ENCODE results near the gene TXLNA. TPM values are rescaled to one million over a fixed set of nuclear protein-coding genes. Genes with fewer than 3 reads are reported as not detected.

The TXLNA gene
- total RNA-seq, 1 experiment from 2014 or later: 101 TPM

DNA sequence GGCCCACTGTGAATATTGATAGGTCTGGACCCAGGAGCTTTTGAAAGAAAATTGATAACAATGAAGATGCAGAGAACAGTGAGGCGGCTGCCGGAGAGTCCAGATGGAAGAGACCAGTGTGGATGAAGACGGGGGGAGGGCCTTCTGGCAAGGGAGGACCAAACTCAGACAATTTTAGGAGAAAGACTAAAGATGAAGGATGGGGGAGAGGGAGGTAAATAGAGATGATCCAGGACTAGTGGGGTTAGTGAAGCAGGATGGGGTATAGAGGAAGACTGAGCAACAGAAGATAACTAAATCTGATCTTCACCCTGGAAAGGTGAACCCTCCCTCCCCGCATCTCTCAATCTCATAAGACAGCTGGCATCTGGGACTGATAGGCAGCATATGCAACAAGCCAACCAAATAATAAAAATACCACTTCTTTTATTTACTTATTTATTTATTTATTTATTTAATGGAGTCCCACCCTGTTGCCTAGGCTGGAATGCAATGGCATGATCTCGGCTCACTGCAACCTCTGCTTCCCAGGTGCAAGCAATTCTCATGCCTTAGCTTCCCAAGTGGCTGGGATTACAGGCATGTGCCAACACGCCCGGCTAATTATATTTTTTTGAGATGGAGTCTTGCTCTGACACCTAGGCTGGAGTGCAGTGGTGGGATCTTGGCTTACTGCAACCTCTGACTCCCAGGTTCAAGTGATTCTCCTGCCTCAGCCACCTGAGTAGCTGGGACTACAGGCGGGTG is 53.3 kb downstream of the TXLNA start:
- no peak for DNase-seq (ENCODE audit: low read depth in 1 of 2, low spot score in 2 of 2)
- Histone ChIP-seq H3K4me1 (replicated peaks) (peaks cover 25% of the 10 kb centered on the region), H3K27ac (no peak overlapping the region), H3K9me3 (replicated peaks) (no peaks in the 10 kb centered on the region), H3K27me3 (replicated peaks) (no peaks in the 10 kb centered on the region), H3K36me3 (peaks cover 64% of the 10 kb centered on the region), H3K4me3 (no peak overlapping the region)

DNA sequence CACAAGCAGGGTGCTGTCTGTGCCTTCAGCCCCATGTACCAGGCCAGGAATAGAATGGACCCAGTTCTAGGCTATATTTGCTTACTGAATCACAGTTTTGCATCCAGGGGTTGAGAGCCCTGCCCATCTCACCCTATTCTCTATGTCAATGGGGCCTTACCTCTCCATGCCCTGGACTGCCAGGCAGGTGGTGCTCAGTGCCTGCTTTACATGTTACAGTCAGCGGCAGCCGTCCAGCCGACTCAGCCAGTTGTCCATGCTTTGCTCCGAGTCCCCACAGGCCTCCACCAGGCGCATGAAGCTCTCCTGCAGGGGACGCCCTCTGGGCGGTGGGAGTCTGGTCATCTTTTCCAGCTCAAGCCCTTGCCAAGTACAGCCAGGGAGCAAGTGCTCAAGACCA is 55.3 kb downstream of the TXLNA start:
- Histone ChIP-seq H3K9me3 (replicated peaks) (no peaks in the 10 kb centered on the region), H3K4me1 (replicated peaks) (peaks cover 27% of the 10 kb centered on the region), H3K36me3 (peaks cover 44% of the 10 kb centered on the region), H3K27me3 (replicated peaks) (no peaks in the 10 kb centered on the region), H3K4me3 (no peak overlapping the region), H3K27ac (peak overlapping the region; percentile 88)
- no peak for DNase-seq (ENCODE audit: low read depth in 1 of 2, low spot score in 2 of 2)

DNA sequence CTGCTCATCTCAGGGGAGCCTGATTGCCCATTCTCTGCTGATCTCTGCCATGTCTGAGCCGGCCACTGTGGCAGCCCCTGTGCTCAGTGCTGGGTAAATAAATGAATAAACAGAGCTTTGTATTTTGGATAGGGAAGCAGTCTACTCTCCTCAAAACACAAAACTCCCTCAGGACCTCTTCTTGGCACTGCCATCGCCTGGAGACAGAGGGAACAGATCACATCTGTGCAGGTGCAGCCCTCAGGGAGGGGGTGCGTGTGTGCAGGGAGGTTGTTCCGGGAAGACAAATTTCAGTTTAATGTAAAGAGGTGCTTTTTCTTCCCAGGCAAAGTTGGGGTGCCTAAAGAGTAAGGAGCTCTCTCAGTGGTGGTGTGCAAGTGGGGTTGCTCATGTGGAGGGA is 59.9 kb downstream of the TXLNA start:
- Histone ChIP-seq H3K9me3 (replicated peaks) (no peaks in the 10 kb centered on the region), H3K27ac (no peak overlapping the region), H3K4me1 (replicated peaks) (peaks cover 56% of the 10 kb centered on the region)

DNA sequence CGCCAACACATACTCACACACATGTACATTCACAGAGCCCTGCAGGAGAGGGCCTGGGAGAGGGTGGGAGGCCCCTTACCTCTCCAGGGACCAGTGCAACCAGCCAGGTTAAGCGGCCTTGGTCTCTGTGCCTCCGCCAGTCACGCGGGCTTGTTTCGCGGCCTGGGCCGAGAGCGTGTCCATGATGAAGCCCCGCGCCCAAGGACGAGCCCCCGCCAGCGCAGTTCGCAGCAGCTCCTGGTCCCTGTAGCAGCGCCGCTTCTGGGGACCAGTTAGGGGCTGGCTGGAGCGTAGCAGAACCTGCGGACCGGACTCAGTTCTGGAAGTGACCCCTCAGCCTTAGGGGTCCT is 60.3 kb downstream of the TXLNA start:
- H3K4me3 ChIP-seq: peak overlapping the region; percentile 47
- no peaks in the 10 kb centered on the region for H3K27me3 ChIP-seq (replicated peaks)
- no peak for DNase-seq (ENCODE audit: low read depth in 1 of 2, low spot score in 2 of 2)
- no peaks in the 10 kb centered on the region for H3K9me3 ChIP-seq (replicated peaks)
- peaks cover 3% of the 10 kb centered on the region for H3K36me3 ChIP-seq
- H3K27ac ChIP-seq: no peak overlapping the region
- H3K4me1 ChIP-seq (replicated peaks): peaks cover 52% of the 10 kb centered on the region

More for the DNA sequence above, 59.9 kb downstream of the TXLNA start:
- Histone ChIP-seq H3K4me3 (no peak overlapping the region), H3K27me3 (replicated peaks) (no peaks in the 10 kb centered on the region), H3K36me3 (peaks cover 8% of the 10 kb centered on the region)
- no peak for DNase-seq (ENCODE audit: low read depth in 1 of 2, low spot score in 2 of 2)

DNA sequence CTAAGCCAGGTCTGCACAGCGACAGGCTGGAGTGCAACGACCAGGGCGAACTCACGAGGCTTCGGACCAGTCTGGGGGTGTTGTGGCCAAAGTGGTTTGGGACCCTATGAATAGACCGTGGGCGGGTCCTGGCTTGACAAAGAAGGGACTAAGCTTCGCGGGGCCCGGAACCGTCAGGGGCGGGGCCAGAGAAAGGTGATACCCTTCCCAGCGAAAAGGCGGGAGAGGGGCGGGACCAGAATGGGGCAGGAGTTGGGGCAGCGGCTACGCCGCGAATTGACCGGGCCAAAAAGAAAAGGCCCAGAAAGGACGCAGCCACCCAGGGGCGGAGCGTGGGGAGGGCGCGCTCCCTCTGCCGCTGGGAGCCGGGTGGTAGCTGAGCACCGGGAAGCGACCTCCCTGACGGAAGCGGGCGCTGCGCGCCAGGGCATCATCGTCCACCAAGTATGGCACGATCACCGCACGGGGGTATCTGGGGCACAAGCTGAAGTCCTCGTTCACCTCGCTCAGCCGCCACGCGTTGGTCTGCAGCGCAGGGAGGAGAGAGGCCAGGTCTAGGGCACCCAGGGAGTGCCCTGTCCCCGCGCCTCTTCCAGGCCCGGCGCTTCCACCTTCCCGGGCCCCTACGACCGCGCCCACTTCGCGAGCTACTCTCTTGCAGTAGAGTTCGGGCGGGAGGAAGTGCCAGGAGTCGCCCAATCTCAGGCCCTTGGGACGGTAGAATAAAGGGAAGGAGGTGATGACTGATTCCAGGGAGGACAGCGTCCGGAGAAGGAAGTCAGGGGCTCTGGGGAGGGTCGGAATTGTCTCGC is 60.9 kb downstream of the TXLNA start:
- DNase-seq (ENCODE audit: low read depth in 1 of 2, low spot score in 2 of 2): peak; percentile 77 to 79
- Histone ChIP-seq H3K27me3 (replicated peaks) (no peaks in the 10 kb centered on the region), H3K4me1 (replicated peaks) (peaks cover 46% of the 10 kb centered on the region), H3K9me3 (replicated peaks) (no peaks in the 10 kb centered on the region), H3K4me3 (peak overlapping the region; percentile 47), H3K36me3 (no peaks in the 10 kb centered on the region; the same call in 1 of the 2 replicates), H3K27ac (peak overlapping the region; percentile 32)

DNA sequence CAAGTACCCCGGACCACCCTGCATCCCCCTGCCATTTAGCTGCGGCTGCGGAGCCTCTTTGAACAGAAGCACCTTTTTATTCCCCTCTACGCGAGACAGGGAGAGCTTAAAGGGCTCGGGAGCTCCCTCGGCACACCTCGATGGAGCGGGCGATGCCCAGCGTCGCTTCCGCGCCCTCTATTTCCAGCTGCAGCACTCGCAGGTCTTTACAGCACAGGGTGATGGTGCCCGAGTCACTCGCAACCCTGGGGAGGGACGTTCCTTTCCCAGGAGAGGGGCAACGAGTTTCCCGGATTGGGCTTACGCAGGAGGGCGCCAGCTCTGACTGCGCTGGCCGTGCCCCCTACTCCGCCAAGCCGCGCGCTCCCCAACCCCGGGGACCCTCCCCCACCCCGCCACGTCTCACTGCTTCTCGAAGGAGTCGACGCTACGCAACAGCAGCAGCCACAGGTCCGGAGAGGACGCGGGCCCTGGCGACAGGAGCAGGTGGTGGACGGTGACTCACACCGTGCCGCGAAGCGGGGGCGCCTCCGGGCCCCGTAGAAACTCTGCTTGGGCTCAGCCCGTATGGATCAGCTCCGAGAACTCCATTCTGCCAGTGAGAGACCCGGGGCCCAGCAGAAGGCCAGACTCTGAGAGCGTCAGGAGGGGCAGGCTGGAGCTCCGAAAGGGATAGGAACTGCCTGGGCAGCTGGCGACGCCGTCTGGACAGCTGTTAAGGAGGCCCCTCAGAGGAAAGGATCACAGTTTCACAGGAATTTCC is 61.7 kb downstream of the TXLNA start:
- H3K9me3 ChIP-seq (replicated peaks): no peaks in the 10 kb centered on the region
- peak overlapping the region; percentile 32; the same call in 1 of the 2 replicates for H3K27ac ChIP-seq
- H3K4me3 ChIP-seq: peak overlapping the region; percentile 47
- DNase-seq (ENCODE audit: low read depth in 1 of 2, low spot score in 2 of 2): peak; percentile 47 to 63
- no peaks in the 10 kb centered on the region for H3K27me3 ChIP-seq (replicated peaks)
- no peaks in the 10 kb centered on the region; the same call in 1 of the 2 replicates for H3K36me3 ChIP-seq
- H3K4me1 ChIP-seq (replicated peaks): peaks cover 40% of the 10 kb centered on the region

DNA sequence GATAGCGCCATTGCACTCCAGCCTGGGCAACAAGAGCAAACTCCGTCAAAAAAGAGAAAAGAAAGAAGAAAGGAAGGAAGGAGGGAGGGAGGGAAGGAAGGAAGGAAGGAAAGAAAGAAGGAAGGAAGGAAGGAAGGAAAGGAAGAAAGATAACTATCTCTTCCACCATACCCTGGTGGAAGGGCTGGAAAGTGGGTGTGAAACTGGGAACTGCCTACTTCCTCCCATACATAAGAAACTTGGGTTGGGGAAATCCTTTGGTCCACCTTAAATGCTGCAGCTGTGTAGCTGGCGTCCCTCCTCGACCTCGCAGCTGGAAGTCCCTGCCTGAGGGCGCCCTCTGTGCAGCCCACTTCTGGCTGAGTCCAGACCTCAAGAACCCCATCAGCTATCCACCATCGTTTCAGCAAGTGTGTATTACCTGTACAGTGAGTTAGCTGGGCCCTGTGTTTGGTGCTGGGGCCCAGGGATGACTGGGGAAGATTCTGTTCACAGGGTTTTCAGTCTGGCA is 62.9 kb downstream of the TXLNA start:
- H3K4me3 ChIP-seq: no peak overlapping the region
- no peaks in the 10 kb centered on the region; the same call in 1 of the 2 replicates for H3K36me3 ChIP-seq
- DNase-seq (ENCODE audit: low read depth in 1 of 2, low spot score in 2 of 2): no peak
- H3K9me3 ChIP-seq (replicated peaks): no peaks in the 10 kb centered on the region
- no peaks in the 10 kb centered on the region for H3K27me3 ChIP-seq (replicated peaks)
- H3K4me1 ChIP-seq (replicated peaks): peaks cover 42% of the 10 kb centered on the region
- H3K27ac ChIP-seq: no peak overlapping the region

DNA sequence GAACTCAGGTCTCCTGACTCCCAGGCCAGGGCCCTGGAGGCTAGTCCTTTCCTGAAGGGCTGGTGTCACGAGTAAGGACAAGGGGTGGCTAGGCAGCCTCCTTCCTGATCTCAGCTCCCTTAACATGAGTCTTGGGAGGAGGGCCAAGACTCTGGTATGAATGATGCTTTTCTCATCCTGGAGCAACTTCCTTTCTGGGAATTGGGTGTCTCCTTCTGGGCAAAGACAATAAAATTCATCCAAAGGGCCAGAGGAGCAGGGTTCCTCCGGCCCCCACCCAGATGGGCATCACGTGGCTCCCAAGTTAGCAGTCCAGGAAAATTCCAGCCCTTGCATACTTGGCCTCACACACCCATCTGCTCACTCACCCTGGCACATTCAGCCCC is 67.4 kb downstream of the TXLNA start, which contains the start of gene FAM167B:
TSS of gene FAM167B (plus strand) at position 335 of the 386 bp plus-strand sequence. CDS start 200 bp downstream, outside the sequence.
- peak in 1 of 2 experiments; percentile 28 for DNase-seq (ENCODE audit: low read depth in 1 of 2, low spot score in 2 of 2)
- H3K36me3 ChIP-seq: no peaks in the 10 kb centered on the region
- no peak within 1 kb of the TSS for H3K27ac ChIP-seq
- no peaks in the 10 kb centered on the region for H3K27me3 ChIP-seq (replicated peaks)
- H3K4me1 ChIP-seq (replicated peaks): peaks cover 33% of the 10 kb centered on the region
- no peak within 1 kb of the TSS for H3K4me3 ChIP-seq
- no peaks in the 10 kb centered on the region for H3K9me3 ChIP-seq (replicated peaks)

DNA sequence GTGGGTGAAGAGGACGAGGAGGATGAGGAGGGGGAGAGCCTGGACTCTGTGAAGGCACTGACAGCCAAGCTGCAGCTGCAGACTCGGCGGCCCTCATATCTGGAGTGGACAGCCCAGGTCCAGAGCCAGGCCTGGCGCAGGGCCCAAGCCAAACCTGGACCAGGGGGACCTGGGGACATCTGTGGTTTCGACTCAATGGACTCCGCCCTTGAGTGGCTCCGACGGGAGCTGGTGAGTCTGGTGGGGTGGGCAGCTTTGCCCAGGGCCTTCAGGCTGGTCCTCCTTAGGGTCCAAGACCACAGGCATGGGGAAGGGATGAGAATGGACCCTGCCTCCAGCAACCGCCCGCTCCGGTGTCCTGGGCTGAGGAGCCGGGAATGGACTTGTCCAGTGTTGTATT is 68.0 kb downstream of the TXLNA start:
- Histone ChIP-seq H3K27ac (no peak overlapping the region), H3K4me1 (replicated peaks) (peaks cover 27% of the 10 kb centered on the region), H3K9me3 (replicated peaks) (no peaks in the 10 kb centered on the region), H3K27me3 (replicated peaks) (no peaks in the 10 kb centered on the region), H3K4me3 (no peak overlapping the region), H3K36me3 (no peaks in the 10 kb centered on the region)
- DNase-seq (ENCODE audit: low read depth in 1 of 2, low spot score in 2 of 2): no peak

Other genes starting within 250 kb of the TXLNA start
- gene PTP4A2, start 241.3 kb upstream of the TXLNA start, total RNA-seq (2014; rRNA removed; shearing (Covaris generic)): 287 and 325 TPM in 2 replicates
- 61.1 and 74.6 TPM in 2 replicates for gene KHDRBS1, start 165.8 kb upstream of the TXLNA start, total RNA-seq (2014; rRNA removed; shearing (Covaris generic))
- 2.9 and 5.8 TPM in 2 replicates for gene TMEM39B, start 106.7 kb upstream of the TXLNA start, total RNA-seq (2014; rRNA removed; shearing (Covaris generic))
- gene KPNA6, start 71.6 kb upstream of the TXLNA start, total RNA-seq (2014; rRNA removed; shearing (Covaris generic)): 45.4 and 54.4 TPM in 2 replicates
- 22.1 and 38.9 TPM in 2 replicates for gene CCDC28B, start 20.9 kb downstream of the TXLNA start, total RNA-seq (2014; rRNA removed; shearing (Covaris generic))
- gene IQCC, start 26.0 kb downstream of the TXLNA start, total RNA-seq (2014; rRNA removed; shearing (Covaris generic)): 4.4 and 5.6 TPM in 2 replicates
- gene DCDC2B, start 29.4 kb downstream of the TXLNA start, total RNA-seq (2014; rRNA removed; shearing (Covaris generic)): not detected in 2 replicates
- 9.2 and 13.5 TPM in 2 replicates for gene TMEM234, start 42.7 kb downstream of the TXLNA start, total RNA-seq (2014; rRNA removed; shearing (Covaris generic))
- gene EIF3I, start 42.7 kb downstream of the TXLNA start, total RNA-seq (2014; rRNA removed; shearing (Covaris generic)): 424 and 465 TPM in 2 replicates
- 0.19 and 0.24 TPM in 2 replicates for gene FAM167B, start 67.5 kb downstream of the TXLNA start, total RNA-seq (2014; rRNA removed; shearing (Covaris generic))
- gene LCK, start 71.6 kb downstream of the TXLNA start, total RNA-seq (2014; rRNA removed; shearing (Covaris generic)): not detected in 2 replicates
- gene HDAC1, start 112.4 kb downstream of the TXLNA start, total RNA-seq (2014; rRNA removed; shearing (Covaris generic)): 144 and 191 TPM in 2 replicates
- 53.7 and 67.1 TPM in 2 replicates for gene MARCKSL1, start 156.6 kb downstream of the TXLNA start, total RNA-seq (2014; rRNA removed; shearing (Covaris generic))
- 0.28 and 0.74 TPM in 2 replicates for gene FAM229A, start 182.8 kb downstream of the TXLNA start, total RNA-seq (2014; rRNA removed; shearing (Covaris generic))
- gene TSSK3, start 182.9 kb downstream of the TXLNA start, total RNA-seq (2014; rRNA removed; shearing (Covaris generic)): not detected in 2 replicates
- 55.5 and 71.1 TPM in 2 replicates for gene BSDC1, start 214.8 kb downstream of the TXLNA start, total RNA-seq (2014; rRNA removed; shearing (Covaris generic))

Measured in SJSA1 (cell line).